ENCODE results near the gene TOX2. TPM values are rescaled to one million over a fixed set of nuclear protein-coding genes. Genes with fewer than 3 reads are reported as not detected.

Gene TOX2
- total RNA-seq, 1 donor from 2014 or later: not detected

GRCh38 chr20:43963233-43963632 lies 48.6 kb downstream of the TOX2 start:
- Histone ChIP-seq H3K27ac (ENCODE audit: low read depth, low read length) (no peak overlapping the region), H3K27me3 (ENCODE audit: control insufficient read depth in 3 of 3, insufficient read depth in 3 of 3, low read length in 3 of 3) (peaks cover 5 to 11% (median 10%) of the 10 kb centered on the region in 3 donors), H3K9ac (ENCODE audit: low read depth in 1 of 3, low read length in 3 of 3) (no peak overlapping the region), H3K4me1 (ENCODE audit: control insufficient read depth in 3 of 3, insufficient read depth in 3 of 3, low read length in 3 of 3) (peaks cover 4 to 24% (median 7%) of the 10 kb centered on the region in 3 donors), H3K9me3 (ENCODE audit: control insufficient read depth in 3 of 3, low read length in 3 of 3) (no peaks in the 10 kb centered on the region), H3K4me3 (ENCODE audit: low read length in 3 of 3) (no peak overlapping the region), H3K36me3 (ENCODE audit: control insufficient read depth in 3 of 3, insufficient read depth in 3 of 3, low read length in 3 of 3) (no peaks in the 10 kb centered on the region)

DNA sequence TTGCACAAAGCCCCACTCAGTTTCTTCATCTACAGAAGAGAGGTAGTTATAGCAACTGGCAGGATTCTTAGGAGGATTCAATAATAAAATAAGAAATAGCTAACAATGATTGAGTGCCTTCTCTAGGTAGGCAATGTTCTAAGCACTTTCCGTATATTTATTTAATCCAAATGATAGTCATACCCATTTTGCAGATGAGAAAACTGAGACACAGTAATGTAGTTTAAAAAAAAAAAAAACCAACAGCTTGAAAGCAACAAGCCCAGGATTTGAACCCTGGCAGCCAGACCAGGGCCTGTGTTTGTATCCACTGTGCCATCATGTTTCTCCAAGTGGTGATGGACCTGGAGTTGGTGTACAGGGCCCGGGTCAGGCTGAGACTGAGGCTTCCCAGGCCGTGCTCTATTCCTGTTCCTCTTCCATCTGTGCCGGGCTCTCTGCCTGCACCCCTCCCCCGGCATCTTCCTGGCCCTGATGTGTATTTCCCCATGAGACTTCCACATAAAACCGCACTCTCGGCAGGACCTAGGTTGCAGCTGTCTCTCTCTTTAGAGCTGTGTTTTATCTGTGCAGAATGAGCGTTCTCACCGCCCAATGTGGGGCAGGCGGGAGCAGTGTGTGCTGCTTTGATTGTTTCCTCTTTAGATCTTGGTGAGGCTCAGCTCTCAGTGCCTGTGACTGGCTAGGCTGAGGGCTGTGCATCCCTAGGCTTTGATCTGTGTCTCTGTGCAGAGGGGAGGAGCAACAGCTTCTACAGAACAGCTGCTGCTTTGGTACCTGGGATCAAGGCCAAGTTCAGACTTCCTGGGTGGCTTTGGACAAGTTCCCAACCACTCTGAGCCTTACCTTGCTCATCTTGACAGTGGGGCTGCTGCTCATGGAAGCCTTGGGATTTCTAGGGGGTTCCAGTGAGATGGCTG lies 49.5 kb downstream of the TOX2 start:
- Histone ChIP-seq H3K27ac (ENCODE audit: low read depth, low read length) (no peak overlapping the region), H3K4me1 (ENCODE audit: control insufficient read depth in 3 of 3, insufficient read depth in 3 of 3, low read length in 3 of 3) (peaks cover 0 to 18% (median under 1%) of the 10 kb centered on the region in 3 donors)

GRCh38 chr20:43968341-43969000 lies 53.8 kb downstream of the TOX2 start:
- Histone ChIP-seq H3K4me1 (ENCODE audit: control insufficient read depth in 3 of 3, insufficient read depth in 3 of 3, low read length in 3 of 3) (peaks cover 0 to 8% (median 0%) of the 10 kb centered on the region in 3 donors), H3K36me3 (ENCODE audit: control insufficient read depth in 3 of 3, insufficient read depth in 3 of 3, low read length in 3 of 3) (no peaks in the 10 kb centered on the region), H3K9me3 (ENCODE audit: control insufficient read depth in 3 of 3, low read length in 3 of 3) (no peaks in the 10 kb centered on the region), H3K27me3 (ENCODE audit: control insufficient read depth in 3 of 3, insufficient read depth in 3 of 3, low read length in 3 of 3) (peaks cover 0 to 3% (median 2%) of the 10 kb centered on the region in 3 donors), H3K4me3 (ENCODE audit: low read length in 3 of 3) (no peak overlapping the region), H3K27ac (ENCODE audit: low read depth, low read length) (no peak overlapping the region), H3K9ac (ENCODE audit: low read depth in 1 of 3, low read length in 3 of 3) (no peak overlapping the region)

More for the DNA sequence above, 49.5 kb downstream of the TOX2 start:
- peak overlapping the region in 1 of 3 donors; percentile 16 for H3K9ac ChIP-seq (ENCODE audit: low read depth in 1 of 3, low read length in 3 of 3)
- no peaks in the 10 kb centered on the region for H3K36me3 ChIP-seq (ENCODE audit: control insufficient read depth in 3 of 3, insufficient read depth in 3 of 3, low read length in 3 of 3)
- H3K9me3 ChIP-seq (ENCODE audit: control insufficient read depth in 3 of 3, low read length in 3 of 3): no peaks in the 10 kb centered on the region
- H3K27me3 ChIP-seq (ENCODE audit: control insufficient read depth in 3 of 3, insufficient read depth in 3 of 3, low read length in 3 of 3): peaks cover 5 to 11% (median 10%) of the 10 kb centered on the region in 3 donors
- no peak overlapping the region for H3K4me3 ChIP-seq (ENCODE audit: low read length in 3 of 3)

DNA sequence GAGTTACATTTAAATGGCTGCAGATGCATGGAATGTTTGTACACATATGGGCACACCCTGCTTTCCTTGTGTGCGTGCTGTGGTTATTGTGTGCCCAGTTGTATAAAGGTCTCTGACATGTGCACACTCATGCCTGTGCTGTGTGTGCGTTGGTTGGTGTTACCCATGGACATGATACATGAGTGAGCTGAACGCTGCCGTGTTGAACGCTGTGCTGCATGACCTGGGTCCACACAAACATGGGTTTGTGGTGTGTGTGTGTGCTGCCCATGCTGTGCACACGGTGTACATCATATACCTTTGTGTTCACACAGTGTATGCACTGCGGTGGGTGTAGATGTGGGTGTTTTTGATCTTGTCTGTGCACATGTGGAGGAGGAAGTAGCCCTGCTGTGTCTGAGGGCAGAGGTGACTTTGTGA lies 54.4 kb downstream of the TOX2 start:
- H3K9ac ChIP-seq (ENCODE audit: low read depth in 1 of 3, low read length in 3 of 3): no peak overlapping the region
- H3K4me1 ChIP-seq (ENCODE audit: control insufficient read depth in 3 of 3, insufficient read depth in 3 of 3, low read length in 3 of 3): peaks cover 0 to 6% (median 0%) of the 10 kb centered on the region in 3 donors
- H3K27me3 ChIP-seq (ENCODE audit: control insufficient read depth in 3 of 3, insufficient read depth in 3 of 3, low read length in 3 of 3): peaks cover 2 to 3% (median 2%) of the 10 kb centered on the region in 3 donors
- no peaks in the 10 kb centered on the region for H3K36me3 ChIP-seq (ENCODE audit: control insufficient read depth in 3 of 3, insufficient read depth in 3 of 3, low read length in 3 of 3)
- H3K9me3 ChIP-seq (ENCODE audit: control insufficient read depth in 3 of 3, low read length in 3 of 3): no peaks in the 10 kb centered on the region
- H3K27ac ChIP-seq (ENCODE audit: low read depth, low read length): no peak overlapping the region
- no peak overlapping the region for H3K4me3 ChIP-seq (ENCODE audit: low read length in 3 of 3)

DNA sequence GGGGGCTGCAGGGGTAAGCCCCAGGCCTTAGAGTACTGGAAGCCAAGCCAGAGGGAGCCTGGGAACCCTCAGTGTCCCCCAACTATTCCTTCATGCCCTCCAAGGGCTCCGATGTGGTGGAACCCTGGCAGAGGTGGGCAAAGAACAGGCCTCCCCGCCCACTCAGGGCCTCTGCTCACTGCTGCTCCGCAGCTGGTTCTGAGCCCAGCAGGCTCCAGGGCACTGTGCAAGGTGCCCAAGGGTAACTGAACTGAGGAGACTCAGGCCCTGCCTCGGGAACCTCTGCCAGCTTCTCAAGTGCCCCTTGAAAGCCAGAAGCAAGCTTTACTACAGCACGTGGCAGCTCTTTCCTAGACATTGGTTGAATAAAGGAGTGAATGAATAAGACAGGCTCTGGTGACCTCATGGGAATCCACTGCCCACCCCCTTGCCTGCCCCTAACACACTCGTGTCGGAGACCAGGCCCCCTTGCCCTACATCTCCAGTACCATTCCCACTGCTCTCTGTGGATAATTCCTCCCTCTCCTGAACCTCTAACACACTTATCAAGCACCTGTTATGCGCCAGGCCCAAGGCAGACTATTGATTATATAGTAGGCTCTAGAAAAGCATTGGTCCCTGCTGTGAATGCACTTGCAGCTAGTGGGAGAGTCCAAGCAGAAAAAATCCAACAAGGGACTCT lies 55.0 kb downstream of the TOX2 start:
- H3K4me3 ChIP-seq (ENCODE audit: low read length in 3 of 3): no peak overlapping the region
- H3K27ac ChIP-seq (ENCODE audit: low read depth, low read length): no peak overlapping the region
- peaks cover 0 to under 1% (median 0%) of the 10 kb centered on the region in 3 donors for H3K4me1 ChIP-seq (ENCODE audit: control insufficient read depth in 3 of 3, insufficient read depth in 3 of 3, low read length in 3 of 3)
- H3K27me3 ChIP-seq (ENCODE audit: control insufficient read depth in 3 of 3, insufficient read depth in 3 of 3, low read length in 3 of 3): peaks cover 2 to 3% (median 2%) of the 10 kb centered on the region in 3 donors
- H3K9ac ChIP-seq (ENCODE audit: low read depth in 1 of 3, low read length in 3 of 3): no peak overlapping the region
- no peaks in the 10 kb centered on the region for H3K9me3 ChIP-seq (ENCODE audit: control insufficient read depth in 3 of 3, low read length in 3 of 3)
- no peaks in the 10 kb centered on the region for H3K36me3 ChIP-seq (ENCODE audit: control insufficient read depth in 3 of 3, insufficient read depth in 3 of 3, low read length in 3 of 3)

GRCh38 chr20:43971267-43971666 lies 56.6 kb downstream of the TOX2 start:
- Histone ChIP-seq H3K4me1 (ENCODE audit: control insufficient read depth in 3 of 3, insufficient read depth in 3 of 3, low read length in 3 of 3) (no peaks in the 10 kb centered on the region), H3K36me3 (ENCODE audit: control insufficient read depth in 3 of 3, insufficient read depth in 3 of 3, low read length in 3 of 3) (no peaks in the 10 kb centered on the region), H3K9me3 (ENCODE audit: control insufficient read depth in 3 of 3, low read length in 3 of 3) (no peaks in the 10 kb centered on the region), H3K9ac (ENCODE audit: low read depth in 1 of 3, low read length in 3 of 3) (no peak overlapping the region), H3K27me3 (ENCODE audit: control insufficient read depth in 3 of 3, insufficient read depth in 3 of 3, low read length in 3 of 3) (peaks cover 2 to 3% (median 2%) of the 10 kb centered on the region in 3 donors), H3K4me3 (ENCODE audit: low read length in 3 of 3) (no peak overlapping the region), H3K27ac (ENCODE audit: low read depth, low read length) (no peak overlapping the region)

DNA sequence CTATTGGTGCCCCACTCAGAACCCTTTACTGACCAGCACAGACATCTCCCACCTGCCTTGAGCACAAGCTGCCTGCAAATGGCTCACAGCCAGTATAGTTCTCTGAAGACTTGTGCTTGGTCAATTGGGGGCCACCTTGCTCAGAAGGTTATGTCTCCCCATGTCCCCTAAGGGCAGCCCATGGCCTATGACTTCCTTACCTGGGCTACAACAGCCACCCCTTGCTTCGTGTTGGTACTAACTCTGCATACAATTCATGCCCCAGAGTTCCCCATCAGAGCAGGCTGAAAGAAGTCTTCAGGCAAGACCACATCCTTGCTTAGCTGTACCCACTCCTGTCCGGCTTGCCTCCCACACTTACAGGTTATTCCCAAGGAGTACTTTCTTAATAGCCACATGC lies 57.4 kb downstream of the TOX2 start:
- no peak overlapping the region for H3K4me3 ChIP-seq (ENCODE audit: low read length in 3 of 3)
- no peaks in the 10 kb centered on the region for H3K36me3 ChIP-seq (ENCODE audit: control insufficient read depth in 3 of 3, insufficient read depth in 3 of 3, low read length in 3 of 3)
- H3K9ac ChIP-seq (ENCODE audit: low read depth in 1 of 3, low read length in 3 of 3): no peak overlapping the region
- H3K27me3 ChIP-seq (ENCODE audit: control insufficient read depth in 3 of 3, insufficient read depth in 3 of 3, low read length in 3 of 3): peaks cover 2 to 3% (median 2%) of the 10 kb centered on the region in 3 donors
- no peaks in the 10 kb centered on the region for H3K4me1 ChIP-seq (ENCODE audit: control insufficient read depth in 3 of 3, insufficient read depth in 3 of 3, low read length in 3 of 3)
- no peak overlapping the region for H3K27ac ChIP-seq (ENCODE audit: low read depth, low read length)
- H3K9me3 ChIP-seq (ENCODE audit: control insufficient read depth in 3 of 3, low read length in 3 of 3): no peaks in the 10 kb centered on the region

DNA sequence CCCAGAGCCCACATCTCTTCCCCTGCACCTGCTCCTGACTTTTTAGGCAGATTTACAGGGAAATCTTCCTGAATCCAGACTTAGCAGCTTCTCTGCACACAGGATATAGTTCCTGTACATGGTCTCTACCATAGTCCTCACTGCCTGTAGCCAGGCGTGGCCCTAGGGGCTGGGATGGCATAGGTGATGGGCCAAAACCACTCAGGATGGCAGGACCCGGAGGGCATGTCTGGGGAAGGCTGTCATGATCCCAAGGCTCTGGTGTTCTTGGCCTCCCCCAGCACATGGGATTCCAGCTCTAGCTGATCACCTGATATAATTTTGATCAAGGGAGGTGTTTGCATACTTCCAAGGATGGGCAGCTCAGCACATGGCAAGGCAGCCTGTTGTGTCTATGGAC lies 58.0 kb downstream of the TOX2 start:
- no peak overlapping the region for H3K9ac ChIP-seq (ENCODE audit: low read depth in 1 of 3, low read length in 3 of 3)
- no peaks in the 10 kb centered on the region for H3K9me3 ChIP-seq (ENCODE audit: control insufficient read depth in 3 of 3, low read length in 3 of 3)
- H3K27ac ChIP-seq (ENCODE audit: low read depth, low read length): no peak overlapping the region
- peaks cover 0 to 3% (median 2%) of the 10 kb centered on the region in 3 donors for H3K27me3 ChIP-seq (ENCODE audit: control insufficient read depth in 3 of 3, insufficient read depth in 3 of 3, low read length in 3 of 3)
- no peaks in the 10 kb centered on the region for H3K36me3 ChIP-seq (ENCODE audit: control insufficient read depth in 3 of 3, insufficient read depth in 3 of 3, low read length in 3 of 3)
- no peaks in the 10 kb centered on the region for H3K4me1 ChIP-seq (ENCODE audit: control insufficient read depth in 3 of 3, insufficient read depth in 3 of 3, low read length in 3 of 3)
- H3K4me3 ChIP-seq (ENCODE audit: low read length in 3 of 3): no peak overlapping the region

DNA sequence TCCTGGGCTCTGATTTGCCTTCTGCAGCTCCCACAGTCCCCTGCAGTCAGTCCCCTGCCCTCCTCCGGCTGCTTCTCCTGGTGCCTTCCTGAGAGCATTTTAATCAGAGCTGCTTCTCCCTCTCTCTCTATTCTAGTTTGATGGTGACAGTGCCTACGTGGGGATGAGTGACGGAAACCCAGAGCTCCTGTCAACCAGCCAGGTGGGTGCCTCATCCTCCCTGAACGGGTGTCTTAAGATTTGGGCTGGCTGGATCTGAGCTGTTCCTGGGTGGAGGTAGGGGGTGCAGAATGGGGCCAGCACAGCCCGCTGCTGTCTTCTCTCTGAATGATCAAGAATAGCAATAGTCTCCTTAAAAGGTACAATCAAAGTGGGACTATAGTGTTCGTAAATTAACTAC lies 58.6 kb downstream of the TOX2 start:
- no peaks in the 10 kb centered on the region for H3K9me3 ChIP-seq (ENCODE audit: control insufficient read depth in 3 of 3, low read length in 3 of 3)
- no peak overlapping the region for H3K9ac ChIP-seq (ENCODE audit: low read depth in 1 of 3, low read length in 3 of 3)
- no peak overlapping the region for H3K27ac ChIP-seq (ENCODE audit: low read depth, low read length)
- no peaks in the 10 kb centered on the region for H3K36me3 ChIP-seq (ENCODE audit: control insufficient read depth in 3 of 3, insufficient read depth in 3 of 3, low read length in 3 of 3)
- H3K4me3 ChIP-seq (ENCODE audit: low read length in 3 of 3): no peak overlapping the region
- no peaks in the 10 kb centered on the region for H3K4me1 ChIP-seq (ENCODE audit: control insufficient read depth in 3 of 3, insufficient read depth in 3 of 3, low read length in 3 of 3)
- H3K27me3 ChIP-seq (ENCODE audit: control insufficient read depth in 3 of 3, insufficient read depth in 3 of 3, low read length in 3 of 3): peaks cover 0 to 3% (median 2%) of the 10 kb centered on the region in 3 donors

Data from skeletal muscle tissue (tissue), 4 donors.